Lower lobe of right lung (tissue), 2 donors: ENCODE measurements around the gene AMN. TPM values are rescaled to one million over a fixed set of nuclear protein-coding genes. Genes with fewer than 3 reads are reported as not detected.
A peak's percentile ranks its signal among the peaks of the same experiment; 100 is the strongest.

Experiments
- ATAC-seq, 2 donors: fragments of 200-7000 bp; cut with Tn5 transposase; one replicate each; pipeline ENCODE4 v1.9.1; 2020 to 2022; ENCODE audit warnings: mild to moderate bottlenecking in 2 of 2, moderate library complexity in 2 of 2
- DNase-seq: peaks from one replicate; pipeline ENCODE4 v3.0.0-alpha.2; 2020
- H3K27ac ChIP-seq: fragments of 200-600 bp; one replicate; pipeline ENCODE4 v1.8.0; 2022
- H3K27me3 ChIP-seq: fragments of 200-600 bp; one replicate; pipeline ENCODE4 v1.8.0; 2022; ENCODE audit warnings: low read depth
- H3K36me3 ChIP-seq: fragments of 200-600 bp; one replicate; pipeline ENCODE4 v1.8.0; 2022; ENCODE audit warnings: mild to moderate bottlenecking
- H3K4me1 ChIP-seq: fragments of 200-600 bp; one replicate; pipeline ENCODE4 v1.8.0; 2022
- H3K4me3 ChIP-seq: fragments of 200-600 bp; one replicate; pipeline ENCODE4 v1.8.0; 2022; ENCODE audit warnings: mild to moderate bottlenecking
- H3K9me3 ChIP-seq: fragments of 200-600 bp; one replicate; pipeline ENCODE4 v1.8.0; 2022
- intact Hi-C: fragments of 100-400 bp; cut with DNase I; formaldehyde crosslinking; loops from one replicate; pipeline ENCODE4 v1.11.0; 2022
- total RNA-seq: library from RNA; stranded (reverse); fragmentation: NEBNext Ultra II Directional; extraction: Animal tissue kit (Norgen Biotek cat#: 25700); gene quantifications from one replicate; pipeline ENCODE4 v1.2.1, GENCODE V29; 2021
- TF ChIP-seq, protein P1 (sequence below): fragments of 200-600 bp; IDR thresholded peaks from one replicate; pipeline ENCODE4 v1.8.0; 2022; ENCODE audit warnings: antibody characterized with exemption, mild to moderate bottlenecking
- donor health status: DM: no; HTN: yes; CAD: no; lungs with severe emphysema.

Gene AMN
- total RNA-seq, 1 donor from 2014 or later = 13.7 TPM

DNA sequence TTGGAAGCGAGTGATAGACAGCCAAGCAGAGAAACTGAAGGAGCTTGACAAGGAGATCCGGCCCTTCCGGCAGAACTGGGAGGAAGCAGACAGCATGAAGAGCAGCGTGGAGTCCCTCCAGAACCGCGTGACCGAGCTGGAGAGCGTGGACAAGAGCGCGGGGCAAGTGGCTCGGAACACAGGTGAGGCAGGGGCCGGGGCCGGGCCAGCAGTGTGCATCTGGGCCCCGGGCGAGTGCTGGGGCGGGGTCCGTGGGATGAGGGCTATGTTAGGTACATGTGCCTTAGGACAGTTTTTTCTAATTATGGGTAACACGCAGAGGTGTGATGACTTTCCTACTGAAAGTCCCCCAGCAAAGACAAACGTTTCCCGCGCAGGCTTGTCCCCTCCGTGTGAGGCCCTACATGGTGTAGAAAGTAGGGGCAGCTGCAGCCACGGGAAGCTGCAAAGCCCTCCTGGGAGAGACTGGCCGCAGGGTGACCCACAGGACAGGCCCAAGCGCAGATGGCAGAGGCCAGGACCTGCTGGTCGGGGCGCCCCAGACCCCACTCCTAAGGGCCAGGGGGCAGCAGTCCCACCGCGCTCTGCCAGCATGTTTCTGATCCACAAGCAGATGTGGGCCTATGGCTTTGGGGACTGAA is 19.1 kb upstream of the AMN start:
- TF ChIP-seq, protein P1, sequence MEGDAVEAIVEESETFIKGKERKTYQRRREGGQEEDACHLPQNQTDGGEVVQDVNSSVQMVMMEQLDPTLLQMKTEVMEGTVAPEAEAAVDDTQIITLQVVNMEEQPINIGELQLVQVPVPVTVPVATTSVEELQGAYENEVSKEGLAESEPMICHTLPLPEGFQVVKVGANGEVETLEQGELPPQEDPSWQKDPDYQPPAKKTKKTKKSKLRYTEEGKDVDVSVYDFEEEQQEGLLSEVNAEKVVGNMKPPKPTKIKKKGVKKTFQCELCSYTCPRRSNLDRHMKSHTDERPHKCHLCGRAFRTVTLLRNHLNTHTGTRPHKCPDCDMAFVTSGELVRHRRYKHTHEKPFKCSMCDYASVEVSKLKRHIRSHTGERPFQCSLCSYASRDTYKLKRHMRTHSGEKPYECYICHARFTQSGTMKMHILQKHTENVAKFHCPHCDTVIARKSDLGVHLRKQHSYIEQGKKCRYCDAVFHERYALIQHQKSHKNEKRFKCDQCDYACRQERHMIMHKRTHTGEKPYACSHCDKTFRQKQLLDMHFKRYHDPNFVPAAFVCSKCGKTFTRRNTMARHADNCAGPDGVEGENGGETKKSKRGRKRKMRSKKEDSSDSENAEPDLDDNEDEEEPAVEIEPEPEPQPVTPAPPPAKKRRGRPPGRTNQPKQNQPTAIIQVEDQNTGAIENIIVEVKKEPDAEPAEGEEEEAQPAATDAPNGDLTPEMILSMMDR = no peak
- no peaks in the 10 kb centered on the region for H3K9me3 ChIP-seq
- H3K36me3 ChIP-seq = peaks cover 50% of the 10 kb centered on the region
- H3K4me1 ChIP-seq = peaks cover 11% of the 10 kb centered on the region
- DNase-seq = peak; percentile 41
- H3K27me3 ChIP-seq = no peaks in the 10 kb centered on the region
- no peak overlapping the region for H3K4me3 ChIP-seq
- no peak for ATAC-seq
- intact Hi-C loops = no loop called here
- no peak overlapping the region for H3K27ac ChIP-seq

DNA sequence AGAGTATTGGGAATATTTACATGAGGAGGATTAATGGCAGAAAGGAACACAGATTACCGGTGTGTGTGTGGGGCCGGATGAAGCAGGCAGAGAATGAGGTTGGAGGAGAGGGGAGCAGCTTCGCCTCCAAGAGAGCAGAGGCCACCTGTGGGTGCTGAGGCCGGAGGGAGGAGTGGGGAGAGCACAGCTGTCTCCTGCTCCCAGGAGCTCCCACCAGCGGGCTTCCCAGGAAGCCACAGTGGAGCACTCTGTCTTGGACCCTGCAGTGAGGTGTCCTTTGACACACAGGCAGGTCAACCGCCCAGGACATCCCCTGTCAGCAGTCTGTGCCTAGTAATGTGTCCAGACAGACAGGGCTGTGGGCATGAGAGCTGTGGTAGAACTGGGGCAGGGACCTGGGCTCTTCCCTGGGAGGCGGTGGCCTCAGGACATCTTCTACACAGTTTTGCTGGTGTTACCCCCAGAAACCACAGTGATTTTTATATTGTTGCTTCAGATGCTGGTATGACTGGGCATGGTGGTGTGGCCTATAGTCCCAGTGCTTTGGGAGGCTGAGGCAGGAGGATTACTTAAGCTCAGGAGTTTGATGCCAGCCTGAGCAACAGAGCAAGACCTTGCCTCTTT is 18.5 kb upstream of the AMN start:
- DNase-seq = no peak

DNA sequence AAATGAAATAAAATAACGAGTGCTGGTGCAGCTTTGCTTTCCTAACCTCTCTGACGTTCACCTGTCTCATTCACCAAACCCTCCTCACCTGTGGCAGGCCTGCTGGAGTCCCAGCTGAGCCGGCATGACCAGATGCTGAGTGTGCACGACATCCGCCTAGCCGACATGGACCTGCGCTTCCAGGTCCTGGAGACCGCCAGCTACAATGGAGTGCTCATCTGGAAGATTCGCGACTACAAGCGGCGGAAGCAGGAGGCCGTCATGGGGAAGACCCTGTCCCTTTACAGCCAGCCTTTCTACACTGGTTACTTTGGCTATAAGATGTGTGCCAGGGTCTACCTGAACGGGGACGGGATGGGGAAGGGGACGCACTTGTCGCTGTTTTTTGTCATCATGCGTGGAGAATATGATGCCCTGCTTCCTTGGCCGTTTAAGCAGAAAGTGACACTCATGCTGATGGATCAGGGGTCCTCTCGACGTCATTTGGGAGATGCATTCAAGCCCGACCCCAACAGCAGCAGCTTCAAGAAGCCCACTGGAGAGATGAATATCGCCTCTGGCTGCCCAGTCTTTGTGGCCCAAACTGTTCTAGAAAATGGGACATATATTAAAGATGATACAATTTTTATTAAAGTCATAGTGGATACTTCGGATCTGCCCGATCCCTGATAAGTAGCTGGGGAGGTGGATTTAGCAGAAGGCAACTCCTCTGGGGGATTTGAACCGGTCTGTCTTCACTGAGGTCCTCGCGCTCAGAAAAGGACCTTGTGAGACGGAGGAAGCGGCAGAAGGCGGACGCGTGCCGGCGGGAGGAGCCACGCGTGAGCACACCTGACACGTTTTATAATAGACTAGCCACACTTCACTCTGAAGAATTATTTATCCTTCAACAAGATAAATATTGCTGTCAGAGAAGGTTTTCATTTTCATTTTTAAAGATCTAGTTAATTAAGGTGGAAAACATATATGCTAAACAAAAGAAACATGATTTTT is 17.1 kb upstream of the AMN start:
- peaks cover 44% of the 10 kb centered on the region for H3K36me3 ChIP-seq

More for the DNA sequence above, 18.5 kb upstream of the AMN start:
- H3K4me1 ChIP-seq = peaks cover 9% of the 10 kb centered on the region
- H3K27me3 ChIP-seq = no peaks in the 10 kb centered on the region
- intact Hi-C loops = no loop called here
- no peak overlapping the region for H3K27ac ChIP-seq
- TF ChIP-seq, protein P1 = no peak
- H3K36me3 ChIP-seq = peaks cover 47% of the 10 kb centered on the region
- H3K4me3 ChIP-seq = no peak overlapping the region
- ATAC-seq = no peak
- H3K9me3 ChIP-seq = no peaks in the 10 kb centered on the region

DNA sequence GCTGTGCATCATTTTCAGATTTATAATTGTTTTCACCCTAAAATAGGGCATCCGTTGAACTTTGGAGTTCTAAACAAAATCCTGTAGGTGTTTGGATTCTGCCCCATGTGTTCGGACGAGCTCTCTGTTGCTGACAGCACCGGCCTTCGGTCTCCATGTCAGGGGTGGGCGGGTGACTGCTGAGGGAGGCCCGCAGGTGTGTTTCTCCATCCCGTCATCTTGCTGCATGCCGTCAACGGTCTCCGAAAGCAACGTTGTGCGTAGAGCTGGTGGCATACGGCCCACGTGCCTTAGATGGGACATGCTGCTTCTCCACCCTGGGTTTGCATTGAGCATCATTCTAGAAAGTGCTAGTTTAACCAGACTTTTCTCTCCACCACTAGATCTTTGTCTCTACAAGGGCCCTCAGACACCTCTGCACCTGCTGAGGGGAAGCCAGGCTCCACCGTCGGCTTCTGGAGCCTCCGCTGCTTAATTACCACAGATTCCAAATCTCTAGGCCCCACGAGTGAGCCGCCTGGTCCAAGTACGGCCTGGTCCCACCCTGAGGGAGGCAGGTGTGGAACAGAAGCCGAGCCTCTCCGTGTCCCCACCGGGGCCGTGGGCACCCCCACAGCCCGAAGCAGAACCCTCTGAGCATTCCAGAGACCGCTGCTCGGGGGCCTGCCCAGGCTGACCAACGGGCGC is 15.7 kb upstream of the AMN start:
- no peaks in the 10 kb centered on the region for H3K27me3 ChIP-seq
- H3K9me3 ChIP-seq = no peaks in the 10 kb centered on the region
- peaks cover 36% of the 10 kb centered on the region for H3K36me3 ChIP-seq
- intact Hi-C loops = no loop called here
- TF ChIP-seq, protein P1 = no peak
- ATAC-seq (no peak), DNase-seq (no peak)
- H3K4me3 ChIP-seq = no peak overlapping the region
- no peak overlapping the region for H3K27ac ChIP-seq
- no peaks in the 10 kb centered on the region for H3K4me1 ChIP-seq

More for the DNA sequence above, 17.1 kb upstream of the AMN start:
- ATAC-seq (no peak), DNase-seq (no peak)
- Histone ChIP-seq H3K4me3 (no peak overlapping the region), H3K9me3 (no peaks in the 10 kb centered on the region), H3K4me1 (peaks cover 9% of the 10 kb centered on the region), H3K27ac (no peak overlapping the region), H3K27me3 (no peaks in the 10 kb centered on the region)
- intact Hi-C loops = no loop called here
- TF ChIP-seq, protein P1 = no peak

DNA sequence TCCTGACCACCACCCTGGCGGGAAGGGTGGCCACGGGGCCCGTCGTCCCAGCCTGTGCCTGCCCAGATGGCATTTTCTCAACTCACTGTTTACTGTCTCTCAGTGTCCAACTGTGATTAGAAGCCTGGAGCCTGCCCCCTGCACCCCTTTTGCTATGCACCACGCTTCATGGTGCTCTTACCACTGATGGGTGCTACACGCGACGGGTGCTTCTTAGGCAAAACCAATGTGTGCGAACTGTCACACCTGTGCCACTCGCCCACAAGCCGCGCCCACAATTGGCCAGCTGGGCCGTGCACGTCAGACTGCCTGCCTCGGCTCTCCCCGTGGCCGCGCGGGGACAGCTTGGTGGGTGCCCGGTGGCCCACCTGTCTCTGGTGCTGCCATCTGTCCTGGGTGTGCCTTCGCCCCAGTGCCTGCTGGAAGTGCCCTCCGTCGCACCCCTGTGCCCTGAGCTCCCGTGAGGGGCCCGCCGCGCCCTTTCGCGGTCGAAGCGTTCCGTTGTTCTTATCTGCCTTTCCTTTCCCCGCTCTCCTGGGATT is 15.1 kb upstream of the AMN start:
- DNase-seq (peak; percentile 44), ATAC-seq (no peak)
- Histone ChIP-seq H3K36me3 (peaks cover 39% of the 10 kb centered on the region), H3K27me3 (no peaks in the 10 kb centered on the region), H3K27ac (no peak overlapping the region), H3K9me3 (no peaks in the 10 kb centered on the region), H3K4me3 (no peak overlapping the region), H3K4me1 (no peaks in the 10 kb centered on the region)
- TF ChIP-seq, protein P1 = no peak
- intact Hi-C loops = no loop called here
